DMS153 treated with DMSO at 0.1 percent for 48 hours (cell line): ENCODE results near the gene TET1.
"Not testable (repeated sequence)": the region's sequence is repeated elsewhere in the genome, so short reads cannot be mapped to it uniquely, and the experiment has no call there.

ENCODE experiments used
- DNase-seq: peaks from one replicate; lab custom pipeline; 2025; ENCODE audit not compliant: unreplicated experiment; lab: John Stamatoyannopoulos, UW

TET1 gene

GRCh38 chr10:68560186-68560942 lies at the start of gene TET1:
TSS of gene TET1 (plus strand) at chr10:68560337. CDS start at chr10:68572339, 12,002 bp downstream.
- peak; percentile 52 for DNase-seq

- not testable (repeated sequence) for DNase-seq
Measured at GRCh38 chr10:68516216-68516615, 43.9 kb upstream of the TET1 start.

GRCh38 chr10:68516766-68517165 lies 43.4 kb upstream of the TET1 start:
- DNase-seq: no peak

- DNase-seq: no peak
Measured at GRCh38 chr10:68517188-68517587, 42.9 kb upstream of the TET1 start.

DNA sequence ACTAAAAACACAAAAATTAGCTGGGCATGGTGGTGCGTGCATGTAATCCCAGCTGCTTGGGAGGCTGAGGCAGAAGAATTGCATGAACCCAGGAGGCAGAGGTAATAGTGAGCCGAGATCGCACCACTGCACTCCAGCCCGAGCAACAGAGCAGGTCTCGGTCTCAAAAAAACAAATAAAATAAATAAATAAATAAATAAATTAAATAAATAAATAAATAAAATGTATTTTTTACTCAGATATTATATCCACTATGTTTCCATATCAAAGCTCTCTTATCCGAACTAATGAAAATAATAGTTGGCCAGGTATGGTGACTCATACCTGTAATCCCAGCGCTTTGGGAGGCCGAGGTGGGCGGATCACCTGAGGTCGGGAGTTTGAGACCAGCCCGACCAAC lies 41.5 kb upstream of the TET1 start:
- DNase-seq: not testable (repeated sequence)

- DNase-seq: not testable (repeated sequence)
Measured at GRCh38 chr10:68525490-68526038, 34.6 kb upstream of the TET1 start.

- DNase-seq: no peak
Measured at GRCh38 chr10:68526634-68527307, 33.4 kb upstream of the TET1 start.

DNA sequence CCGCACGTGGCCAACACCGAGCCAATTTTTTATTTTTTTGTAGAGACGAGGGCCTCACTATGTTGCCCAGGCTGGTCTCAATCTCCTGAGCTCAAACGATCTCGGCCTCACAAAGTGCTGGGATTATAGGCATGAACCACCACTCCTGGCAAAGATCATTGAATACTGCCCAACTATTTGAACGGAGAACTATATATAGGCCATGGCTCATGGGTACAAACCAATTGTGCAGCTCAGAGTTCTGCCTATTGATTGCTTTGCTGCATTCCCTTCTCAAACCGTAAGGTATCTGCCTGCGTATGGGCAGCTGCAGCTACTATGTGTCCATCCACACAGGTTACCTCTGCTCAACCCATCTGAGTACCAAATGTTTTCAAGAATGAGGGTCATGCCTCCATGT lies 23.2 kb upstream of the TET1 start:
- DNase-seq: no peak

DNA sequence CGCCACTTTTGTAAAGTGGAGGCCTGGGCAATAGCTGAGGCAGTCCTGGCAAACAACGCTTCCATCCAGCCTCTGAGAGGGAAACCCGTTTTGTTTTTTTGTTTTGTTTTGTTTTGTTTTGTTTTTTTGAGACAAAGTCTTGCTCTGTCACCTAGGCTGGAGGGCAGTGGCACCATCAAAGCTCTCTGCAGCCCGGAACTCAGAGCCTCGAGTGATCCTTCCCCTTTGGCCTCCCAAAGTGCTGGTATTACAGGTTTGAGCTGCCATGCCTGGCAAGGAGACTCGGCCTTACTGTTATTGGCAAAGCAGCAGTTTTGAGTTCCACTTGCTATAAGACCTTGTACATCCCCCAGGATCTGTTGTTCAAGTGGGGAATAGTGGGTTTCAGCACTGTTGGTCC lies 22.3 kb upstream of the TET1 start:
- no peak for DNase-seq

GRCh38 chr10:68543004-68543918 lies 16.9 kb upstream of the TET1 start:
- DNase-seq: no peak

DNA sequence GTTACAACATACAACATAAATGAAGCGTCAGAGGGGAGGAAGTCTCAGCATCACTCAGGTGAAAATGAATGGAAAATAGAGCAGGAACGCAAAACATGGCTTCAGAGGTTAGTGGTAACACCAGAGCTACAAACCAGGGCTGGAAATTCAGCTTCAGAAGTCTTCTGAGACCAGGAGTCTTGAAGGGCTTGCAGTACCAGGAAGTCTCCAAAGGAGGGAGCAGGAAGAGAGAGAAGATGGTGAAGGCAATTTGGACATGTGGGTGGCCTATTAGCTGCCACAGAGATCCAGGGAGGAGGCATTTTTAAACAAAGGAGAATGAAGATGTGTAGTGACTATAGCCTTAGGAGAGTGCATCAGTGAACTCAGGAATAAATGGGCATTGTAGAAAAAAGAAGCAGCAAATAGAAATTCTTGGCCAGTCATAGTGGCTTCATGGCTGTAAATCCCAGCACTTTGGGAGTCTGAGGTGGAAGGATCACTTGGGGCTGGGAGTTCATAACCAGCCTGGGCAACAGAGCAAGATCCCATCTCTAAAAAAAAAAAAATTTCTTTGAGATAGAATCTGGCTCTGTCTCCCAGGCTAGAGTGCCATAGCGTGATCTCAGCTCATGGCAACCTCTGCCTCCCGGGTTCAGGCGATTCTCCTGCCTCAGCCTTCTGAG lies 9.3 kb upstream of the TET1 start:
- DNase-seq: peak; percentile 40

- no peak for DNase-seq
Measured at GRCh38 chr10:68553138-68553537, 7.0 kb upstream of the TET1 start.

DNA sequence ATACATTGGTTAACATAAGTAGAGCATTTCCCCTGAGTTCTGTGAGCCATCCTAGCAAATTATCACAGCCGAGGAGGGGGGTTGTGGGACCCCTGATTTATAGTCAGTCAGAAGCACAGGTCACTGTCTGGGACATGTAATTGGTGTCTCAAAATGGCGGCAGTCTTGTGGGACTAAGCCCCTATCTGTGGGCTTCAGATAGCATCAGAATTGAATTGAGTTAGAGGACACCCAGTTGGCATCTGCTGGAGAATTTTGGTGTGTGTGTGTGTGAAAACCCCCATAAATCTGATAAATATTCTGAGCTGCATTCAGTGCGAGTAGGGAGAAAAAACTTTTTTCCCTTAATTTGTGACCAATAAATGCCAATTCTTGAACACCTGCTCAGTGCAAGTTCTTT lies 6.5 kb upstream of the TET1 start:
- no peak for DNase-seq

DNA sequence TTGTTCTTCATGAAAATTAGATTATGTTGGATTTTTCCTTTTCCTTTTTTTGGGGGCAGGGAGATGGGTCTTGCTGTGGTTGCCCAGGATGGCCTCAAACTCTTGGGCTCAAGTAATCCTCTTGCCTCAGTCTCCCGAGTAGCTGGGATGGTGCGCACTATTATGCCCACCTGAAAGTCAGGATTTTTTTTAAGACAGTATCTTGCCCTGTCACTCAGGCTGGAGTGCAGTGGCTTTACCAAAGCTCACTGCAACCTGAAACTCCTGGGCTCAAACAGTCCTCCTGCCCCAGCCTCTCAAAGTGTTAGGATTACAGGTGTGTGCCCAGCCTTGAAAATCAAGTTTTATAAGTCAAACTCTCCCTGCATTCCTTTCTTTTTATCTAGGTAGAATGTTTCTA lies 1.7 kb upstream of the TET1 start:
- no peak for DNase-seq

- no peak for DNase-seq
Measured at GRCh38 chr10:68559251-68559650, 886 bp upstream of the TET1 start.

GRCh38 chr10:68559841-68560185 lies 324 bp upstream of the TET1 start:
- DNase-seq: no peak

DNA sequence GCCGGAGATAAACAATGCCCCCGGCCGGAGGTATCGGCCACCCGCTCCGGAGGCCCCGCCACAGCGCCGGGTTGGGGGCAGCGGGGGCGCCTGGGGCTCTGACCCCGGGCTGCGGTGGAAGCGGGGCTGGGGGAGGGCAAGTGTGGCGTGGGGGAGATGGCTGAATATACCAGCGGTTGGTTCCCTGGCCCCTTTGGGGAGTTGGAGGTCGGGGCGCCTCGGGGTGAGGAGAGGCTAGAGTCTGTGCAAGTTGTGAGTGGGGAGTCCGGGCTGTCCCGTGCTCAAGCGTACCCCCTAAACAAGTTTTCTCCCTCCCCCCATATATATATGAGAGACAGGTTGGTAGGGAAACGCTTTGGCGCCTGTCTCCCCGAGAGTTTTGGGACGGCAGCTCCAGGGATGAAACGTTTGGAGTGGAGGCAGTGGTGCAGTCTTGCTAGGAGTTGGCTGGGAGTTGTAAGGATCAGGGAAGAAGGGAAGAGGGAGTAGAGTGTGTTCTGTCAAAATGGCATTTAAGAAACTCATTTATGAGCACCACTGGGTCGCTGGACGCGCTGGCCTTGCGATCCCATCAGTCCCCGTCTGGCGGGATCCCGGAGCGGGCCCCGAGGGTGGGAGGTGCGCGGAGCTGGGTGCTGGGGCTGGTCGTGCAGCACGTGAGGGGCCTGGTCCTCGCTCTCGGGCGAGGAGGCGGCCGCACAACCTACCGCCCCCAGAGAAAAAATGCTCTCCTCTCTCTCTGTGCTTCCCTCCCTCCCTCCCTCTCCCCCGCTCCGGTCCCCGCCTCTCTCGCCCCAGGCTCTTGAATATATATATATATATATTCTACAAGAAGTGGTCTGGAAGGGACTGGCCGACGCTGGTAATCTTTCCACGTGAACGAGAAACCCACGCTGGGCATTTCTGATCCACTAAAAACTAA lies 1.1 kb downstream of the TET1 start:
- no peak for DNase-seq

GRCh38 chr10:68561865-68562649 lies 1.9 kb downstream of the TET1 start:
- peak; percentile 38 for DNase-seq
